GM23338 (cell line): ENCODE data around the gene CDKN1C.

Experiments used
- CREB1 ChIP-seq: fragments of 250-450 bp; sonication (Bioruptor Pico); IDR thresholded peaks from 2 replicates; pipeline ENCODE4 v1.5.0; 2020; ENCODE audit warnings: low read depth, mild to moderate bottlenecking, moderate library complexity
- ETS1 ChIP-seq: IDR thresholded peaks from 2 replicates; pipeline ENCODE4 v1.6.1; 2016; ENCODE audit warnings: antibody characterized with exemption
- POLR2AphosphoS5 ChIP-seq: IDR thresholded peaks from 2 replicates; pipeline ENCODE4 v1.6.1; 2016; ENCODE audit warnings: antibody characterized with exemption, low read depth
- TF ChIP-seq, protein P1 (sequence below), 2 experiments: fragments of 200-600 bp in 1 of 2; sonication (generic) in 1 of 2; conservative IDR thresholded peaks; 2 replicates each; pipeline versions ENCODE4 v1.5.1 to v1.6.1; 2016 to 2017; ENCODE audit warnings: antibody characterized with exemption in 2 of 2, low read depth in 2 of 2, mild to moderate bottlenecking in 2 of 2, moderate library complexity in 1 of 2

- TF ChIP-seq, protein P1, sequence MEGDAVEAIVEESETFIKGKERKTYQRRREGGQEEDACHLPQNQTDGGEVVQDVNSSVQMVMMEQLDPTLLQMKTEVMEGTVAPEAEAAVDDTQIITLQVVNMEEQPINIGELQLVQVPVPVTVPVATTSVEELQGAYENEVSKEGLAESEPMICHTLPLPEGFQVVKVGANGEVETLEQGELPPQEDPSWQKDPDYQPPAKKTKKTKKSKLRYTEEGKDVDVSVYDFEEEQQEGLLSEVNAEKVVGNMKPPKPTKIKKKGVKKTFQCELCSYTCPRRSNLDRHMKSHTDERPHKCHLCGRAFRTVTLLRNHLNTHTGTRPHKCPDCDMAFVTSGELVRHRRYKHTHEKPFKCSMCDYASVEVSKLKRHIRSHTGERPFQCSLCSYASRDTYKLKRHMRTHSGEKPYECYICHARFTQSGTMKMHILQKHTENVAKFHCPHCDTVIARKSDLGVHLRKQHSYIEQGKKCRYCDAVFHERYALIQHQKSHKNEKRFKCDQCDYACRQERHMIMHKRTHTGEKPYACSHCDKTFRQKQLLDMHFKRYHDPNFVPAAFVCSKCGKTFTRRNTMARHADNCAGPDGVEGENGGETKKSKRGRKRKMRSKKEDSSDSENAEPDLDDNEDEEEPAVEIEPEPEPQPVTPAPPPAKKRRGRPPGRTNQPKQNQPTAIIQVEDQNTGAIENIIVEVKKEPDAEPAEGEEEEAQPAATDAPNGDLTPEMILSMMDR (conservative IDR thresholded peaks at IDR 0.05; ENCODE audit: low read depth in 2 of 2), result no peak
- no peak for TF ChIP-seq POLR2AphosphoS5
- no peak for TF ChIP-seq CREB1 (CRISPR knock-in tag)
- TF ChIP-seq ETS1, result no peak
These were observed 44.0 kb upstream of the CDKN1C start for GRCh38 chr11:2929531-2929949.
